Activated naive CD4-positive, alpha-beta T cell treated with Interleukin-2 at 50 U/mL for 16 hours (primary cell): ENCODE results near the gene ZNF695.

ENCODE experiments used
- DNase-seq: peaks from one replicate; pipeline ENCODE4 v3.0.0-alpha.2; 2020

ZNF695 gene

GRCh38 chr1:246954126-246954525 lies 53.7 kb downstream of the ZNF695 start:
- no peak for DNase-seq

- DNase-seq: no peak
These were observed 56.4 kb downstream of the ZNF695 start for GRCh38 chr1:246951413-246951812.

DNA sequence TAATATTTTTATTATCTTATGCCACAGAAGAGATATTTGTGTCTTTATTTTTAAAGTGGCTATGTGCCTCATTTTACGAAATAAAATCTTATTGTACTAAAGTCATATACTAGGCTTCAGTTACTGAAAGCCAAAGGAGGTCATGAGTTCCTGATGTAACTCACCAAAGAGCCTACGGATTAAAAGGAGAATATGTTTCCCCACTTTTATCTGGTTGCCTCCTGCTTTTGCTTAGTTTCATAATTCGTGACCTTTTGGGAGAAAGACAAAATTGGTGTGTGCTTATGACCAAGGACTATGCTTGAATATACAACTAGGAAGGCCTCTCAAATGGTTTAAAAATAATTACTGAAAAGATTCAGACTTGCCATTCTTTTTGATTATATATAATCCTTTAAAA lies 57.9 kb downstream of the ZNF695 start:
- DNase-seq: no peak

DNA sequence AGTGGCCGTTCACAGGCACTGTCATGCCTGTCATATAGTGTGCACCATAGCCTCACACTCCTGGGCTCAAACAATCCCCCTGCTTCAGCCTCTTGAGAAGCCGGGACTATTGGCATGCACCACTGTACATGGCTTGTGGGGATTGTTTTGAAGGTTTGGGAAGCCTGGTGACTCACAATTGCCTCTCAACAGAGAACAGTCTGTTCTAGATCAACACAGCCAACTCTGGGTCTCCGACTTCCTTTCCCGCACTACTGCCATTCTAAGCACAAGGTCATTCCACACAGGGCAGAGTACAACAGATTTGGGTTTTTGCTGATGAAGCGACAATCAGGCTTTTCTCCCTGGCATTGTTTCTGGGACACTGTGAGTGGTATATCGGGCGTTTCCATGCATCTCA lies 60.6 kb downstream of the ZNF695 start:
- DNase-seq: no peak

- DNase-seq: no peak
These were observed 61.5 kb downstream of the ZNF695 start for GRCh38 chr1:246946366-246946765.
